ES-I3 (cell line): ENCODE measurements around the gene CYP27B1.

Source experiments
- H3K36me3 ChIP-seq: 2 replicates; pipeline ENCODE4 v1.6.1; 2013; ENCODE audit warnings: mild to moderate bottlenecking, low read length, control low read depth, moderate library complexity; ENCODE audit not compliant: insufficient read depth
- H3K4me1 ChIP-seq: 2 replicates; pipeline ENCODE4 v1.6.1; 2013; ENCODE audit warnings: mild to moderate bottlenecking, control low read depth, low read length; ENCODE audit not compliant: insufficient read depth
- H3K9ac ChIP-seq: 2 replicates; pipeline ENCODE4 v1.6.1; 2013; ENCODE audit warnings: low read depth, mild to moderate bottlenecking, low read length, moderate library complexity
- H3K9me3 ChIP-seq: 2 replicates; pipeline ENCODE4 v1.6.1; 2013; ENCODE audit warnings: mild to moderate bottlenecking, low read length, moderate library complexity; ENCODE audit not compliant: control insufficient read depth, insufficient read depth

Gene CYP27B1

DNA sequence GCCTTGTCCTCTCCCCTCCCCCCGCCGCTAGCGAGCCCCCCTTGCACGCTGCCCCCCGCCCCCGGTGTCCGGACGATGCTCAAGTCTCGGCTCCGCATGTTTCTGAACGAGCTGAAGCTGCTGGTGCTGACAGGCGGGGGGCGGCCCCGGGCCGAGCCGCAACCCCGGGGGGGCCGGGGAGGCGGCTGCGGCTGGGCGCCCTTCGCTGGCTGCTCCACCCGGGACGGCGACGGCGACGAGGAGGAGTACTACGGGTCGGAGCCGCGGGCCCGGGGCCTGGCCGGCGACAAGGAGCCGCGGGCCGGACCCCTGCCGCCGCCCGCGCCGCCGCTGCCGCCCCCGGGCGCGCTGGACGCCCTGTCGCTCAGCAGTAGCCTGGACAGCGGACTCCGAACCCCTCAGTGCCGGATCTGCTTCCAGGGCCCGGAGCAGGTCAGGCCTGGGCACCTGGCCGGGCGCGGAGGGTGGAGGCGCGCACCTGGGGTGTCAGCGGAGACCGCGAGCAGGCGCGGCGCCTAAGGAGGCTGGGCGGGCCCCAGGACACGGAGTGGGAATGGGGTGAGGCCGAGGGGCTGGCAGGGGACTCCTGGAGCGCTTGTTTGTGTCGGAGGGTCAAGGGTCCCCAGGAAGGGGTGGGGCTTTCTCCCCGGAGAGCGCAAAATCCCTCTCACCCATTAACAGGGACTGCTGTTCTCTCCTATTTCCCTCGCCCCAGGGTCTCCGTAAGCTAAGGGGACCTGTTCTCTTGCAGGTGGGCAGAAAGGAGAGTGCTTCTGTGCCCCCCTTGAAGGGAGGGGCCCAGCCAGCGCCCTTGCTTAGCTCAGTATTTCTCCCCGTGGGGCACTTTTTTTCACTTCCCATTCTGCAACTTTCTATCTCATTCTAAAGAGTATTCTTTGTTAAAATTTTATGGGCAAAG is 11.2 kb downstream of the CYP27B1 start:
- Histone ChIP-seq H3K36me3 (no peaks in the 10 kb centered on the region), H3K9ac (peak overlapping the region; percentile 55; the same call in 1 of the 2 replicates), H3K9me3 (no peaks in the 10 kb centered on the region; the same call in 1 of the 2 replicates), H3K4me1 (peaks cover 7% of the 10 kb centered on the region; the same call in 1 of the 2 replicates)

DNA sequence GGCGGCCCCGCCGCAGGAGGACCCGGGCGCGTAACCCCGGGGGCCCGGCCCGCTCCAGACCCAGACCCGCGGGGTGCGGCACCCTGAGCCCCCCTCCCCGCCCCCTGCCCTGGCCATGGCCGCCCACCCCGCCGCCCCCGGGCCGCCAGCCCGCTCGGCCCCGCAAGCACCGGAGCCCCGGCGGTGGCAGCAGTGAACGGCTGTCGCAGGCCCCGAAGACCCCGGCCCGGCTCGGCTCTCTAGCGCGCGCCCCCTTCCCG is 11.8 kb downstream of the CYP27B1 start:
- H3K36me3 ChIP-seq, result no peaks in the 10 kb centered on the region; the same call in 1 of the 2 replicates
- H3K9ac ChIP-seq, result peak overlapping the region; percentile 39; the same call in 1 of the 2 replicates
- peaks cover 7% of the 10 kb centered on the region; the same call in 1 of the 2 replicates for H3K4me1 ChIP-seq
- no peaks in the 10 kb centered on the region; the same call in 1 of the 2 replicates for H3K9me3 ChIP-seq

DNA sequence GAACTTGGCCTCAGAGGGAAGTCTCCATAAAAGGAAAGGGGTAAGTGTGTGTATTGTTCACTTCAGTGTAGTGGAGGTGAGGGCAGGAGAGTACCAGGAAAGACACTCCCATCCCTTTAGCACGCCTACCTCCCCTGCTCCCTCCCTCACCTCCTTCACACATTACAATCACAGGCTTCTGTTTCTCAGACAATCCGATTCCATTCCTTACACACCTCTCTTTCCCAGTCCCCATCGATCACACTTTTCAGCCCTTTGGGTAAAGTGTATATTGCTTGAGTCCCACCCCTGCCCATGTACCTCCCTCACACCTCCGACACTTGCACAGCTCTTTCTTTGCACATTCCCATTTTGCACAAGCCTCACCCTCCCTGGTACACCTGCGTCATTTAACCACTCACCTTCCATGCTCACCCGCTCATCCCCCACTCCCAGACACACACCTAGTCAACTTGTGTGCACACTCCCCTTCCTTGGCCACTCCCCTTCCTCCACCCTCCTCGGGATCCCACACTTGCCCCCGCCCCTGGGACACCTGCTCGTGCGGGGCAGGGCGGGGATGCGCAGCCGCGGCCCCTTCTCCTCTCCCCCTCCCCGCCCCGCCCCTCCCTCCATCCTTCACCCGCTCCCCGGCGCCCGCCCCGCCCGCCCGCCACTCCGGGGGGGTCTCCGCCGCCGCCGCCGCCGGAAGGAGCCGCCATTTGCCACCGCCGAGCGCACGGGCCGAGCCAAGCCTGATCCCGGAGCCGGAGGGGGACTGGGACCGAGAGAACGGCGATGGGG is 12.3 kb downstream of the CYP27B1 start, which contains the start of gene MARCHF9:
MARCHF9 (plus strand) TSS at position 693 of the 783 bp plus-strand sequence. CDS start 426 bp downstream, outside the sequence.
- peaks cover under 1% of the 10 kb centered on the region; the same call in 1 of the 2 replicates for H3K36me3 ChIP-seq
- peaks cover 7% of the 10 kb centered on the region; the same call in 1 of the 2 replicates for H3K4me1 ChIP-seq
- peak within 1 kb of the TSS; percentile 55 for H3K9ac ChIP-seq
- no peaks in the 10 kb centered on the region; the same call in 1 of the 2 replicates for H3K9me3 ChIP-seq

DNA sequence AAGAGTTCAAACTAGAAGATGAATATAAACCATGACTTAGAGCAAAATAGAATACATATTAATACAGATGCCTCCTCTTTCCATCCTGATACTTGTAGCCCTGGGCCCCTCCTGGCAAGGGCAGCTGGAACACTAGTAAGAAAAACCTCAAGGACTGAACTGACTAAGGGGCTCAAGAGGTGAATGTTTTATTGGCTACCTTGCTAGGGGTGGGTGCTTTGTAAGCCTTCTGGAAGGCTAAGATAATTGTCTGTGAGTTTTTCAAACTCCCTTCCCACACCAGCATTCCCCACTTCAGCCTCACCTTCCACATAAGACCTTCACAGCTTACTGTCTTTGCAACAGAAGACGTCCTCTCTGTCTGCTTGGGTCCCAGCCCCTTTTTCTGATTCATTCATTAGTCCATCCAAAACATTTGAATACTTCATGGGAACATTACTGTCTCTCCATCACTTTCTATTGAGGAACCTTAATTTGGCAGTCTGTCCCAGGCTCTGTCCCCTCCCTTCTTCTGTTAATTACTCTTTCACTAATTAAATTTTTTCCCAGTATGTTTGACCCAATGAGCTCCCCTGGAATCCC is 13.0 kb downstream of the CYP27B1 start:
- H3K36me3 ChIP-seq, result peaks cover 6% of the 10 kb centered on the region; the same call in 1 of the 2 replicates
- H3K9ac ChIP-seq, result peak overlapping the region; percentile 47; the same call in 1 of the 2 replicates
- H3K9me3 ChIP-seq, result no peaks in the 10 kb centered on the region; the same call in 1 of the 2 replicates
- H3K4me1 ChIP-seq, result peaks cover 7% of the 10 kb centered on the region; the same call in 1 of the 2 replicates

DNA sequence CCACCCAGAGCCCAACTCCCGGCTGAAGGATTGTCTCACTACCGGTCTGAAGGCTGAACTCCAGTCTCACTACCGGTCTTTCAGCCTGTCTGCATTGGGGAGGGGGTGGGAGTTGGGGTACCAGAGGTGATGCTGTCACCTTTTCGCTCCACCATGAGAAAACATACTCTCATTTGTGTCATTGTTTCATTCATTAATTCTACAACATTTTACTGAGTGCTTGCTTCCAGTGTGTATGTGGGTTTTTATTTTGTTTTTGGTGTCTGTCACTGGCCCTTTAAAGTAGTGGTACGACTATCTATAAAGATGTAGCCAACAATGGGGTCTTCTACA is 14.2 kb downstream of the CYP27B1 start:
- H3K4me1 ChIP-seq, result peaks cover 7% of the 10 kb centered on the region; the same call in 1 of the 2 replicates
- peak overlapping the region; percentile 16; the same call in 1 of the 2 replicates for H3K9ac ChIP-seq
- no peaks in the 10 kb centered on the region; the same call in 1 of the 2 replicates for H3K9me3 ChIP-seq
- peaks cover 13% of the 10 kb centered on the region; the same call in 1 of the 2 replicates for H3K36me3 ChIP-seq

DNA sequence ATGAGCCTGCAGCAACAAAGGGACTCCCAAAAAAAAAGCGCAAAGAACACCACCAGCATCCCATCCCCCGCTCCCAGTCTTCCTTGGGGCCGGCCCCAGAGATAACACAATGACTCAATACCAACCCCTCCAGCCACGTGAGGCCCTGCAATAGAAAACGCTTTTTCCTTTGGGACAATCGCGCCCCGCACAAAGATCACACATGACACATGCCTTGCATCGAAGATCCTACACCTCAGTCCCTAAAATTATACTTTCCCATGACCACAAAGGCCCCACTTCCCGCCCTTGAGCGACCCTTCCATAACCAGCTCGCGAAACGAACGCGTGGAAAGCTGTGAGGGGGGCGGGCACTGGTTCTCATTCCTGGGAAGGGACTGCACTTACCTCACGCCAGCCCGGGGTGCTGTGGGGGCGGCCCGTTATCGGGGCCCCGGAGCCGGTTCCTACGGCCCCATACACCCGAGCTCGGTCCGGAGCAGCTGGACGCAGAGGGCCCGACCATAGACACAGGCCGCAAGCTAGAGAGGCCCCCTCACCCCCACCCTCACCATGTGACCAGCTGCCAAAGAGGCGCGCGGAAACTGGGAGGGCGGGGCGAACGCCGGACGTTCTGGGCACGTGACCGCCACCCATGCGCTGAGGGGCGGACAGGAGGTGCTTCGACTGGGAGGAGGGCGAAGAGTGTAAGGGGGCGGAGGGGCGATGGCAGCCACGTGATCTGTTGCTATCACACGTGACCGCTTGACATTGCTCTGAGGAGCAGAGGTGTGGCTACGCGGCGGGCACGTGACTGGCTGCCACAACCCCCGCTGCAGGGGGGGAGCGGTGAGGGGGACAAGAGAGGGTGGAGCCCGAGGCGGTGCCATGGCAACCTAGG is 14.8 kb downstream of the CYP27B1 start, which contains the start of gene CDK4:
CDK4 (minus strand) TSS at position 523 of the 880 bp plus-strand sequence. CDS start 593 bp downstream, outside the sequence.
- Histone ChIP-seq H3K9me3 (no peaks in the 10 kb centered on the region; the same call in 1 of the 2 replicates), H3K36me3 (peaks cover 14% of the 10 kb centered on the region; the same call in 1 of the 2 replicates), H3K4me1 (peaks cover 7% of the 10 kb centered on the region; the same call in 1 of the 2 replicates), H3K9ac (peak within 1 kb of the TSS; percentile 80)

DNA sequence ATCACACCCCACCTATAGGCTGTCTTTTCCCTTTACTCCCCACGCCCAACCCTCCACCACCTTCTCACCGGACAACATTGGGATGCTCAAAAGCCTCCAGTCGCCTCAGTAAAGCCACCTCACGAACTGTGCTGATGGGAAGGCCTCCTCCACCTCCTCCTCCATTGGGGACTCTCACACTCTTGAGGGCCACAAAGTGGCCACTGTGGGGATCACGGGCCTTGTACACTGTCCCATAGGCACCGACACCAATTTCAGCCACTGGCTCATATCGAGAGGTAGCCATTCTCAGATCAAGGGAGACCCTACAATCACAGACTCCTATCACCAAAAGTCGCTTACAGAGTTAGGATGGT is 15.5 kb downstream of the CYP27B1 start:
- Histone ChIP-seq H3K4me1 (peaks cover 7% of the 10 kb centered on the region; the same call in 1 of the 2 replicates), H3K36me3 (peaks cover 17% of the 10 kb centered on the region; the same call in 1 of the 2 replicates)

DNA sequence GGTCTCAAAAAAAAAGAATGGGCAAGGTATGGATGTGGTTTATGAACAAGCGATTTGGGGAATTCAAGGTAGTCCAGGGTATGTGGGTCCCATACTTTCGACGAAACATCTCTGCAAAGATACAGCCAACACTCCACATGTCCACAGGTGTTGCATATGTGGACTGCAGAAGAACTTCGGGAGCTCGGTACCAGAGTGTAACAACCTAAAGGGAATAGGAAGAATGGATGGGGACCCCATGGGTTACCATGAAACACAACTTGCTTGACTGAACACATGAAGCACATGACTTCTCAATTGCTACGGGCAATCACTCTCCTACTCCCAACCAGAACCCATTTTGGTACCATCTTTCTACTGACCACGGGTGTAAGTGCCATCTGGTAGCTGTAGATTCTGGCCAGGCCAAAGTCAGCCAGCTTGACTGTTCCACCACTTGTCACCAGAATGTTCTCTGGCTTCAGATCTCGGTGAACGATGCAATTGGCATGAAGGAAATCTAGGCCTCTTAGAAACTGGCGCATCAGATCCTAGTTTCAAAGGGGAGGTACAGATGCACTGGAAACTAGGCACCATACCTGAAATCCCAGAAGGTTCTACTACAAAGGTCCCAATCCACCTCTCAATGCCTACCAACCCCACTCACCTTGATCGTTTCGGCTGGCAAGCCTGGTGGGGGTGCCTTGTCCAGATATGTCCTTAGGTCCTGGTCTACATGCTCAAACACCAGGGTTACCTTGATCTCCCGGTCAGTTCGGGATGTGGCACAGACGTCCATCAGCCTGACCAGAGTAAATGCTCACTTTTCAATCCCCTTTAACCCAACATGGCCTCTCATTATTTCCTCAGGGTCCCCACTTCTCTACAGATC is 16.1 kb downstream of the CYP27B1 start:
- Histone ChIP-seq H3K36me3 (peaks cover 17% of the 10 kb centered on the region; the same call in 1 of the 2 replicates), H3K9ac (peak overlapping the region; percentile 80), H3K9me3 (no peaks in the 10 kb centered on the region; the same call in 1 of the 2 replicates), H3K4me1 (peaks cover 7% of the 10 kb centered on the region; the same call in 1 of the 2 replicates)

More for the DNA sequence above, 15.5 kb downstream of the CYP27B1 start:
- Histone ChIP-seq H3K9me3 (no peaks in the 10 kb centered on the region; the same call in 1 of the 2 replicates), H3K9ac (peak overlapping the region; percentile 80)

DNA sequence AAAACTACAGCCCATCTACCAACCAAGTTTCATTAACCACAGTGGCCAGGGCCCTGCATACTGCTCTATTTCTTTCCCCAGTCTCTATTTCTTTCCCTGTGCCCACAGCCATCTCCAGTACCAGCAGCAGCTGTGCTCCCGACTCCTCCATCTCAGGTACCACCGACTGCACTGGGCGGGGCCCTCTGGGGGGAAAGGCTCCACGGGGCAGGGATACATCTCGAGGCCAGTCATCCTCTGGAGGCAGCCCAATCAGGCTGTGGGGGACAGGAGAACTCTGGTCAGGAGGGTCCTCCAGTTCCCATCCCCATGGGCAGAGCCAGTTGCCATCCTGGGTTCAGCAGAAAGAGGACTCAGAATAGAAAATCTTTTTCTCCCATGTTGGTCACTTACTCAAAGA is 17.8 kb downstream of the CYP27B1 start:
- H3K9ac ChIP-seq, result no peak overlapping the region
- peaks cover 7% of the 10 kb centered on the region; the same call in 1 of the 2 replicates for H3K4me1 ChIP-seq
- peaks cover 17% of the 10 kb centered on the region; the same call in 1 of the 2 replicates for H3K36me3 ChIP-seq
- no peaks in the 10 kb centered on the region for H3K9me3 ChIP-seq

DNA sequence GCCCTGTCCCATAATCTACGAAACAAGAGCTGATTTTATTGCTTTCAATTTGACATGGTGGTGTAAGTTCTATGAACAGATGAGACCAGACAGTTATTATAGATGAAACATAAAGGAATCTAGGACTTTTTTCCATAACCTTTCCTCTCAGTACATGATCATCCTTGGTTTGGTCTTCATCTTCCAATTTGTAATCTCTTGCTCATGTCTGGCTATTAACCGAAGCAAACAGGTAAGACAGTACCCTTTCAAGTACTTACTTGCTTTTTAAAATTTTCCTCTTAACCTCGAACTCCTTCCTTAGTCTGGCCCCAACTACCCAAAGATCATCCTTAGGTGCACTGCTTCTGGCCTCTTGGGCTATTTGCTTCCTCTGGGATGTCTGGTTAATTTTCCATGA is 20.9 kb downstream of the CYP27B1 start:
- Histone ChIP-seq H3K9me3 (no peaks in the 10 kb centered on the region), H3K36me3 (peaks cover 17% of the 10 kb centered on the region; the same call in 1 of the 2 replicates), H3K4me1 (no peaks in the 10 kb centered on the region), H3K9ac (no peak overlapping the region)

DNA sequence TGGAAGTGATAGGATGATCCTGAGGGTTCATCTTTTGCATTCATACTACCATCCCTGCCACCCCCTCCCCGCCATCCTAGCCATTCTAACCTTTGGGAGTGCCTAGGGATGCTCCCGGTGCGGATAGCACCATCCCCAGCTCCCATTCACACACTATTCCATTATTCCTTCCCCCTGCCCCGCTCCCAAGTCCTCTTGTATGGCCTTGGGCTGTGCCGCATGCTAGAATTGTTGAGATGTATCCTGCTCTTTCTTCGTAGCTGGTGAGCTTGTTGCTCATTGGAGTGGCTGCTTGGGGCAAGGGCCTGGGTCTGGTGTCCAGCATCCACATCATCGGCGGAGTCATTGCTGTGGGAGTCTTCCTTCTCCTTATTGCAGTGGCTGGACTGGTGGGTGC is 21.4 kb downstream of the CYP27B1 start:
- no peaks in the 10 kb centered on the region for H3K9me3 ChIP-seq
- peaks cover 17% of the 10 kb centered on the region; the same call in 1 of the 2 replicates for H3K36me3 ChIP-seq
- peak overlapping the region; percentile 94 for H3K9ac ChIP-seq
- H3K4me1 ChIP-seq, result no peaks in the 10 kb centered on the region

DNA sequence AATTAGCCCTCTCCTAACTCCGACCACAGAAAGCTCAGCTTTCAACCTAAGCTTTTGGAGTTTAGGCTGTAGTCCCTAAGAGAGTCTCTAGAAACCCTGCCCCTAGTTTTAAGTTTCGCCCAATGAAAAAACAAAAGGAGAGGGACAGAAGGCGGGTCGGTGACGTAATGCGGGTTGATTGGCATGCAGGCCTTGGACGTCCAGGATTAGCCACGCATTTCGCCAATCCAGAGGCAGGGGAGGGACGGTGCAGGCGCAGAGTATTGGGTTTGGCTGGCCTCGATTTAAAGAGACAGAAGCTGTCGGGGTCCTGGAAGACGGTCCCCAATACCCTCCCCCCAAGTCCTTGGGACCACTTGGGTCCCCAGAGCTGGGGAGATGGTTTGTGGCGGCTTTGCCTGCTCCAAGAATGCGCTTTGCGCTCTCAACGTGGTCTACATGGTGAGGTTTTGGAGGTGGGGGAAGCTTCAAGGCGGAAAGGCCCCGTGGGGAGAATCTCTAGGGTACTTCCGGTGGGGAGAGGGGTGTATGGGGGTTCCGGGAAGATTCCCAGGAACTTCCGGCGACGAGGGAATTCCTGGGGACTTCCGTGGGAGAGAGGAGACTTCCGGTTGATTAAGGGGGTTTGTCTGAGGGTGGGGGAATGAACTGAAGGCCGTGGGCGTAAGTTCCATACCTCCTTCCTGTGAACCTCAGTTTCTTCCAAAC is 21.9 kb downstream of the CYP27B1 start, which contains the start of gene TSPAN31:
TSPAN31 (plus strand) TSS at position 263 of the 708 bp plus-strand sequence; CDS start at position 379, 116 bp downstream.
- H3K9me3 ChIP-seq, result no peaks in the 10 kb centered on the region
- H3K4me1 ChIP-seq, result no peaks in the 10 kb centered on the region
- H3K9ac ChIP-seq, result peak within 1 kb of the TSS; percentile 94
- peaks cover 17% of the 10 kb centered on the region; the same call in 1 of the 2 replicates for H3K36me3 ChIP-seq
